KMS-11 (cell line): Measurements from ENCODE around the gene ACACA.

Source experiments
- H2AFZ ChIP-seq: fragments of 200-600 bp; sonication (generic); 2 replicates; pipeline ENCODE4 v1.6.1; 2016; ENCODE audit warnings: antibody characterized with exemption, mixed run types, low read depth
- H3K27ac ChIP-seq: fragments of 200-600 bp; sonication (generic); 2 replicates; pipeline ENCODE4 v1.6.1; 2016; ENCODE audit warnings: mild to moderate bottlenecking, mixed run types
- H3K27me3 ChIP-seq: fragments of 200-600 bp; sonication (generic); 2 replicates; pipeline ENCODE4 v1.6.1; 2017; ENCODE audit warnings: mild to moderate bottlenecking, low read depth, mixed run types, moderate library complexity; ENCODE audit not compliant: insufficient read depth
- H3K36me3 ChIP-seq: fragments of 200-600 bp; sonication (generic); 2 replicates; pipeline ENCODE4 v1.6.1; 2017; ENCODE audit warnings: mild to moderate bottlenecking, mixed run types; ENCODE audit not compliant: insufficient read depth
- H3K4me1 ChIP-seq: fragments of 200-600 bp; sonication (generic); 2 replicates; pipeline ENCODE4 v1.6.1; 2016; ENCODE audit warnings: mild to moderate bottlenecking, low read depth, mixed run types; ENCODE audit not compliant: poor library complexity, severe bottlenecking
- H3K4me2 ChIP-seq: fragments of 200-600 bp; sonication (generic); 2 replicates; pipeline ENCODE4 v1.7.0; 2016; ENCODE audit warnings: mild to moderate bottlenecking, mixed run types
- H3K4me3 ChIP-seq: fragments of 200-600 bp; sonication (generic); IDR thresholded peaks from 2 replicates; pipeline ENCODE4 v1.6.1; 2017; ENCODE audit warnings: low read depth, low read length, mixed read lengths; ENCODE audit not compliant: insufficient read depth
- H3K79me2 ChIP-seq: fragments of 200-600 bp; sonication (generic); 2 replicates; pipeline ENCODE4 v1.6.1; 2016; ENCODE audit warnings: low read depth, mixed run types; ENCODE audit not compliant: insufficient read depth
- H3K9ac ChIP-seq: fragments of 200-600 bp; sonication (generic); 2 replicates; pipeline ENCODE4 v1.6.1; 2016; ENCODE audit warnings: mild to moderate bottlenecking, mixed run types
- H4K20me1 ChIP-seq: fragments of 200-600 bp; sonication (generic); 2 replicates; pipeline ENCODE4 v1.6.1; 2016; ENCODE audit warnings: mild to moderate bottlenecking, mixed run types; ENCODE audit not compliant: insufficient read depth
- TF ChIP-seq, protein P1 (sequence below): fragments of 200-600 bp; sonication (generic); conservative IDR thresholded peaks from 2 replicates; pipeline ENCODE4 v1.6.1; 2017; ENCODE audit warnings: low read depth, mild to moderate bottlenecking, antibody characterized with exemption, low read length, moderate library complexity, mixed read lengths

The ACACA gene

GRCh38 chr17:37124821-37125173, 281.8 kb downstream of the ACACA start:
- H3K27ac ChIP-seq = no peak overlapping the region
- TF ChIP-seq, protein P1, sequence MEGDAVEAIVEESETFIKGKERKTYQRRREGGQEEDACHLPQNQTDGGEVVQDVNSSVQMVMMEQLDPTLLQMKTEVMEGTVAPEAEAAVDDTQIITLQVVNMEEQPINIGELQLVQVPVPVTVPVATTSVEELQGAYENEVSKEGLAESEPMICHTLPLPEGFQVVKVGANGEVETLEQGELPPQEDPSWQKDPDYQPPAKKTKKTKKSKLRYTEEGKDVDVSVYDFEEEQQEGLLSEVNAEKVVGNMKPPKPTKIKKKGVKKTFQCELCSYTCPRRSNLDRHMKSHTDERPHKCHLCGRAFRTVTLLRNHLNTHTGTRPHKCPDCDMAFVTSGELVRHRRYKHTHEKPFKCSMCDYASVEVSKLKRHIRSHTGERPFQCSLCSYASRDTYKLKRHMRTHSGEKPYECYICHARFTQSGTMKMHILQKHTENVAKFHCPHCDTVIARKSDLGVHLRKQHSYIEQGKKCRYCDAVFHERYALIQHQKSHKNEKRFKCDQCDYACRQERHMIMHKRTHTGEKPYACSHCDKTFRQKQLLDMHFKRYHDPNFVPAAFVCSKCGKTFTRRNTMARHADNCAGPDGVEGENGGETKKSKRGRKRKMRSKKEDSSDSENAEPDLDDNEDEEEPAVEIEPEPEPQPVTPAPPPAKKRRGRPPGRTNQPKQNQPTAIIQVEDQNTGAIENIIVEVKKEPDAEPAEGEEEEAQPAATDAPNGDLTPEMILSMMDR = no peak
- no peaks in the 10 kb centered on the region for H3K36me3 ChIP-seq

DNA sequence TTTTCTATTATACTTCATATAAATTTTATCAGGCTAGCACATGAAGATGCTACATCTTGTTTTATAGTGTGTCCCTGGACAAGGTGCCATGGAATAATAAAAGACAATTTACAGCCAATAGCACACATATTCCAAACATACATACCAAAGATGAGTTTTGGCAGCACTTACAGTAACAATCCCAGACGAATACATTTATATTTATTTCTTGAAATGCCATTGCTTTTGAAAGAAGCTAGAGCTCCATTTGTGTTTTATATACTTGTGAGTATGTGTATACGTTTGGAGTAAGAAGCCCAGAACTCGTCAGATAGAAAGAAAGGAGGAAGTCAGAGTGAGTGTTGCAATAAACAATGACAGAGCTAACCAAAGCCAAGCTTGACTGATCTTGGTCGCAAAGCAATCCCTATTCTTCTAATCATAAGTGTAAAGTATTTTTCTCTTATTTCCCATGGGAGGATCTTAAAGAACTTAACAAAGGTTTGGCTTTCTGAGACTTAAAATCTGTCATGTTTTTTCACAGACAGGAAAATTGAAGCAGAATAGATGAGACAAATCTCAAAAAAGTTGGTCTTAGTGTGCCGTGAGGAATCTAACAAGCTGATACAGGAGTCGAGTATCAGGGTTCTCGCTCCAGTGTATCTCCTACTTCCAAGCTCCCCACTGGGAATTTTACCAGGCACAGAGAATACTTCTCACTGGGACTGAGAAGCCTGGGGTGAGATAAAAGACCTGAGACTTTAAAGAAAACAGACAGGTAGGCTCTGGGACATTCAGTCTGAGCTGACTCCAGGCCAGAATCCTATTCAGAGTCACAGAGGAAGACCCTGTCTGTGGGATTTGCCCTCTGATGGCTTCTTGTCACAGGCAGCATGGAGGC, 282.5 kb downstream of the ACACA start:
- no peak overlapping the region for H3K4me2 ChIP-seq
- no peaks in the 10 kb centered on the region for H4K20me1 ChIP-seq
- H3K4me3 ChIP-seq = no peak overlapping the region
- no peak overlapping the region for H2AFZ ChIP-seq
- TF ChIP-seq, protein P1 = no peak
- no peaks in the 10 kb centered on the region for H3K27me3 ChIP-seq
- H3K4me1 ChIP-seq = no peaks in the 10 kb centered on the region
- H3K9ac ChIP-seq = no peak overlapping the region
- H3K27ac ChIP-seq = no peak overlapping the region
- H3K36me3 ChIP-seq = no peaks in the 10 kb centered on the region
- no peaks in the 10 kb centered on the region for H3K79me2 ChIP-seq

More at GRCh38 chr17:37124821-37125173, 281.8 kb downstream of the ACACA start:
- H4K20me1 ChIP-seq = no peaks in the 10 kb centered on the region
- no peaks in the 10 kb centered on the region for H3K79me2 ChIP-seq
- H3K4me3 ChIP-seq = no peak overlapping the region
- no peak overlapping the region for H3K9ac ChIP-seq
- no peaks in the 10 kb centered on the region for H3K4me1 ChIP-seq
- H2AFZ ChIP-seq = no peak overlapping the region
- H3K4me2 ChIP-seq = no peak overlapping the region
- H3K27me3 ChIP-seq = no peaks in the 10 kb centered on the region

GRCh38 chr17:37123386-37123785, 283.2 kb downstream of the ACACA start:
- no peaks in the 10 kb centered on the region for H3K27me3 ChIP-seq
- no peak overlapping the region for H3K27ac ChIP-seq
- H3K4me1 ChIP-seq = peaks cover under 1% of the 10 kb centered on the region
- no peaks in the 10 kb centered on the region for H3K36me3 ChIP-seq
- no peak overlapping the region for H2AFZ ChIP-seq
- TF ChIP-seq, protein P1 = no peak
- no peak overlapping the region for H3K9ac ChIP-seq
- no peak overlapping the region for H3K4me3 ChIP-seq
- no peak overlapping the region for H3K4me2 ChIP-seq
- H3K79me2 ChIP-seq = no peaks in the 10 kb centered on the region
- H4K20me1 ChIP-seq = no peaks in the 10 kb centered on the region

- TF ChIP-seq, protein P1 = no peak
- H4K20me1 ChIP-seq = no peaks in the 10 kb centered on the region
- H3K79me2 ChIP-seq = no peaks in the 10 kb centered on the region
- H3K4me1 ChIP-seq = peaks cover 7% of the 10 kb centered on the region
- H2AFZ ChIP-seq = no peak overlapping the region
- H3K36me3 ChIP-seq = no peaks in the 10 kb centered on the region
- H3K4me2 ChIP-seq = no peak overlapping the region
- no peak overlapping the region for H3K27ac ChIP-seq
- H3K27me3 ChIP-seq = no peaks in the 10 kb centered on the region
- no peak overlapping the region for H3K4me3 ChIP-seq
- H3K9ac ChIP-seq = no peak overlapping the region
These were observed 285.0 kb downstream of the ACACA start for GRCh38 chr17:37121616-37122015.
